Hindlimb muscle (tissue), 1 donor: ENCODE measurements around the gene TSPAN7. TPM values are rescaled to one million over a fixed set of nuclear protein-coding genes. Genes with fewer than 3 reads are reported as not detected.

Experiments
- DNase-seq: peaks from one replicate; pipeline ENCODE4 v3.0.0-alpha.2; 2013
- polyA plus RNA-seq: library from polyadenylated mRNA; unstranded; fragments of 120-200 nt; gene quantifications from one replicate; pipeline ENCODE4 v1.2.1, GENCODE V29; 2013; ENCODE audit not compliant: insufficient read length

Gene TSPAN7, protein sequence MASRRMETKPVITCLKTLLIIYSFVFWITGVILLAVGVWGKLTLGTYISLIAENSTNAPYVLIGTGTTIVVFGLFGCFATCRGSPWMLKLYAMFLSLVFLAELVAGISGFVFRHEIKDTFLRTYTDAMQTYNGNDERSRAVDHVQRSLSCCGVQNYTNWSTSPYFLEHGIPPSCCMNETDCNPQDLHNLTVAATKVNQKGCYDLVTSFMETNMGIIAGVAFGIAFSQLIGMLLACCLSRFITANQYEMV
- polyA plus RNA-seq, result 130 TPM

DNA sequence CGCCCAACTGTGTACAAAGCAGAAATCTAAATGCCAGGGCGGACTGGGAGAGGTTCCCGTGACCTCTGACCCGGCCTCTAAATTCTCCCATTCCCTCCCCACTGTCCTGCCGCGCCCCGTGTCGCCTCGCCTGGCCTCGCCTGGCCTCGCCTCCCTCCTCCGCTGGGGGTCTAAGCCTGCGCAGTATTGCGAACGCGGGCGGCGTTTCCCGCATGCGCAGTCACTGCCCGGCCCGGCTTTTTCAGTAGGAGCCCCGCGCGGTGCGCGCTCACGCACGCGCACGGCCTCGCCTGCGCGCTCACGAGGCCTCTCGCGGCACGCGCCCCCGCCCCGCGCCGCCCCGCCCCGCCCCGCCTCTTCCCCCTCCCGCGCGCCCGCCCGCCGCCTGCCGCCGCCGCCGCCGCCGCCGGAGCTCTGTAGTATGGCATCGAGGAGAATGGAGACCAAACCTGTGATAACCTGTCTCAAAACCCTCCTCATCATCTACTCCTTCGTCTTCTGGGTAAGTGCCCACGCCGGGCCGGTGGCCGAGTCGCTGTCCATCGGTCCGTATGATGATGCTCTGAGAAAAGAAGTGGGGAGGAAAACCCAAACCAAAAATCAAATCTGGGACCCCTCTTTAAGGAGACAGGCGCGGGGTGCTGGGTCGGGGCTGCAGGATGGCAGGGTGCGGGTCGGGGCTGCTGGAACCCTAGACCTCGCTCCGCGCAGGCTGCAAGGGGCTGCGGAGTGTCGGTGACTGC is at the start of gene TSPAN7:
Gene TSPAN7, plus strand, starts transcription at position 417 of the 743 bp plus-strand sequence. Its CDS starts 5 bp downstream, at position 422.
- DNase-seq, result peak; percentile 86

DNA sequence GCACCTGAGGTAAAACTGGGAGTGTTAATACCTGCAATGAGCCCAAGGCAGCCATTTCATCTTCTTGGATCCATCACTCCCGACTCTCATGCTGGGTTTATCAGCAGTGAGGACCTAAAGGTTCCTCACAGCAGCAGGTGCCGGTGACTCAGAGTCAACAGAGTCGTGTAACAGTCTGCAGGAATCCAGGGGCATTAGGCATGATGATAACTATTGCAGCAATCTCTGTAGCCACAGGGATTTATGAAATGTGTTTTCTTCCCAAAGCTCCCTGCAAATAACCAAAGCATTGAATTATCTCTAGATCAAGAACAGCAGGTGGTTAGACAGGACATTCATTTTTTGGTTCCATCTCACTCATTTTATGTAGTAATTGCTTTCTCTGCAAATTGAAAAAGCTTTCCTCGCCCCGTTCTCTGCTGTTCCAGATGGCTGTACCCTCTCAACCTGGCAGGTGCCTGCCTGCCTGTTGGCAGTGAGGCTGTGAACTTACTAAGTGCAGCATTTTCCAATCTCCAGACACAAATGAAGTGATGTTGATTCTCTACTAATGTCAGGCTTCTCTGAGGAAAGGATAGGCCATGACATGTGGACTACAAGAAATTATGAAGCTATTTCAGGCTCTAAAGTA is 48.1 kb upstream of the TSPAN7 start:
- no peak for DNase-seq

DNA sequence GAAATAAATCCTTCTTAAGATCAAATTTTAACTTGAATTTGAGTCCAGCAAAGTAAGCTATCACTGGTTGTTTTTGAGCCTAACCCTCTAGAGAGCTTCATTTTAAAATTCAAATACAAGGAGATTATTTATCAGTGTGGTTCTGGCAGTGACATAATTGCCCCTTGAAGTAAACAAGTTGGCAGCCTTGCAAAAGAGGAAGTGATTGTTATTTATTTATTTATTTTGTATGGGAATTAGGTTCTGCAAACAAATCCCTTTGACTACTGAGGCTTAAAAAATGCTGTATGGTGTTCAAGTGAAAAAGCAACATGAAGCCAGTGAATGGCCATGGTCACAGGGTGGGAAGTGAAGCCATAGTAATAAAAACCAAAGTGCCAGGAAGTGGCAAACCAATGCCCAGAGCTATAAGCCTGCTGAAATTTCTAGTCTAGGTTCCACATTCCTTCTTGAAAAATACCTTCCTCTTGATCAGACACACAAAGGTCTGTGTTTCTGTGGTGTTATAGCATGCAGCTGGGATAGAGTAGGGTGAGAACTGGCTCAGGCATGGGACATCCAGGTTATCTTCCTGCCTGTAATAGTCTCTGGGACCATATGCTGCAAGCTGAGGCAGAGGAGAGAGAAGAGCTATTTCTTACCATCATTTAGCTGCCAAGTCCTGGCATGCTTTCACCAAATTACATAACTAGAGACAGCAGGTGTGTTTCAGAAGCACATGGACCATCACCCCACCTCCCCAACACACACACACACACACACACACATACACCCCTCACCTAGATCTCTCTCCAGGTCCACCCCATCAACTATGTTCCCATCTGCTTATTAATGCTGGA is 47.1 kb upstream of the TSPAN7 start:
- DNase-seq, result no peak

DNA sequence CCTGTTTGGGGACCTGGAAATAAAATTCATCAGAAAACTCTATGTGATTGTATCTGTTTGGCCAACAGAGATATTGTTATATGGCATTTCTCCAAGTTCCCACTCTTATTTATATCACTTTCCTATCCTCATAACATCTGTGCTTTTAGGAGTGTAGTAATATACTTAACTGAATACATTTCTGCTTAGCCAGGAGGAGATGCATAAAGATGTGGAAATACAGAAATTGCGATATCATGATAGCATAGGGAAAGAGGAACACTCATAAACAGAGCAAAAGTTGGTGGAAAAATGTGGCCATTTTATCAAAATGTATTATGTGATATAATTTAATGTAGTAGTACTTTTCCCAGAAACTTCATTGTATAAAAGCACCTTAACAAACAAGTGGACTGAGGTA is 46.1 kb upstream of the TSPAN7 start:
- DNase-seq, result no peak

DNA sequence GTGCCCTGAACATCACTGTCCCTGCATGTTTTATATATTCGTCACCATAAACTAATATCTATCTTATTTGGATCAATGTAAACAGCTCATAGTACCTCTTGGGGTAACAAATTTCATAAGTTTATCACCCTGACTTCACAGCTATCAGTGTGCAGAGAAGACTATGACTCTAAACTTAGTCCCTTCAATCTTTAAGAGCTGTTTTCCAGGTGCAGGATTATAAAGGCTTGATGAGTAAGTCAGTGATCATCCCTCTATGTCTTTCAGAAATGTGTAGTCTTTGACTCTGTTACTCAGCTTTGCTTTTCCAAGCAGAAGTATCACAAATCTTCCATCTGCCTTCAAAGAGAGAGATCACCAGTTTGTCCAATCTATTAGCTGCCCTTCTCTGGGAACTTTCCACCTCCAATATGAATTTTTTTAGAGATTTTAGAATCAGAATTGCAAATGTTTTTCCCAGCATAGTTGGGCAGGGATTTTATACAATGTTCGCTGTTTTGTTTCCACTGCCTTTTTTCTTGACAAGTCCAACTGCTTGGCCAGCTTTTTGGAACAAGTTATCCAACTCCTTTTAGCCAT is 45.1 kb upstream of the TSPAN7 start:
- peak; percentile 13 for DNase-seq

DNA sequence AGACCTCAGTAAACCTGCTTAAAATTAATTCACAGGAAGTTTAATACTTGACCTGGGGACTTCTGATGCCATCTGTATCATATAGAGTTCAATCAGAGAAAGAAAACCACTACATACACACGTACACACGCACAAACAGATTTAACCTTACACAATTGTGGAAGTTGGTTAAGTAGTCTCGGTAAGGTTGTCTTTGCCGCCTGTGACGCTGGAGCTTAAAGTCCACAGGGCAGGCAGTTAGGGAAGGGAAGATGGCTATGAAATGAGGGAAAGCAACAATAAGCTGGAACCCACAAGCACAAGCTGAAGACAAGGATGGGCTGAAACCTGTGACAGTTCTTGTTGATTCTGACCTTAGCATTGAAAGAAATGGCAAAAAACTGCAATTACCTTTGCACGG is 41.7 kb upstream of the TSPAN7 start:
- no peak for DNase-seq

DNA sequence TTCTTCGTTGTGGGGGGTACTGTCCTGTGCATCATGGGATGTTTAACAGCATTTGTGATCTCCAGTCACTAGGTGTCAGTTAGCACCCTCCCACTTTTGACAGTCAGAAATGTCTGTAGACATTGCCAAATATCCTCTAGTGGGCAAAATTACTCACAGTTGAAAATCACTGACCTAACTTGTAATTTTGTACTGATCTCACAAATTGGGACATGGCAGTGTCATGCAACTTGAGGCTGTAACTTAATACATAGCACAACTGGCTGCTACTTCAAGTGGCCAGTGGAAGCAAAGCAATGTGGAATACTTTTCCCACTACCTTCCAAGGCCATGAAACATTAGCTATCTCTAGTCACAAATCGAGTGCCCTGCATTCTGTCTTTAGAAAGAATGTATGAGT is 23.2 kb upstream of the TSPAN7 start:
- no peak for DNase-seq

DNA sequence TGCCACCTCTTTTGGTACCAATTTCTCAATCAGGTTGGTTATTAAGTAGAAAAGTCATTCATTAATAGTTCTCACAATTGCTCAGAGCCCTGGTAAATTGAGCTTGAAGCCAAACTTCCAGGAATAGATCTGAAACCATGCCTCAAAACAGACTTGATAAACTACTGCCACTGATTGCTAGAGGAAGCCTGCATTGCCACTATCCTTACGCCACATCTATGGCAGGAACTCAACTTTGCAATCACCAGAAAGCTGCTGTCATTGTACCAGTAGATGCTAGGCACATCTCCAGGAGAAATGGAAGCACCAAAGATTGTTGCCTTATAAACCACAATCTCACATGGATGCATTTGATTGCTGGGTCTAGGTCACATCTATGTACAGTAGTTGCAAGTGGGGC is 21.6 kb upstream of the TSPAN7 start:
- no peak for DNase-seq

DNA sequence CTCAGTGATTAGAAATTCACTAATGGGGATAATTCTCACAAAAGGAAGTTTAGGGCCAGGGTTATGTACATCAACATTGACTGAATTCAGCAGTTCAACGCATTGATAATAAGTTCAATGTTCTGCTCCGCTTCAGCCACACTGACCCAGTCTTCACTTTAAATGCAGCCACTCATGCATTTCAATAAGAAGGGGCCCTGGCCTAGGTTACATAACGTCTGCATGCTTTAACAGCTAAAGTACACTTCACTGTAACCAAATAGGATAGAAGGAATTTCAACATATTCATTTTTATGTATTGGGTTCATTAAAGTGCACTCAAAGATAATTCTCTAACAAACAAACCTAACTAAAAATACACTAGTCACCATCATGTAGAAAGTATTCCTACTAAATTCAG is 12.8 kb upstream of the TSPAN7 start:
- DNase-seq, result no peak

DNA sequence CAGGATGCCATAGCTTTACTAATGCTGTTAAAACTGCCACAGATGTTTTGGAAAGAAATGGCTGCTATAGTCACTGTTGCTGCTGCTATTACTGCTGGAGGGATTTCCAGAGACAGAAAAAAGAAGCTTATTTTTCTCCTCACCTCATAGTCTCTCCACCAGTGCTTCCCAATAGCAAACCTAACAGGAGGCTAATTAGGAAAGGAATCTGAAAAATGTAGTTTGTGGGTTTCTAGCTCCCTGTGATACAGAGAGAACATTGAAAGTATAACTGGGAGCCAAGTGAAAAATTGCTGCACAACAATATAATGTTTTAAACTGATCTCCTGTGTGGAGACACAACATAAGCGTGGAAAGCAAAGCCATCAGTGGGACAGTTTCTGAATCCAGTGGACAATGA is 8.6 kb upstream of the TSPAN7 start:
- DNase-seq, result no peak

DNA sequence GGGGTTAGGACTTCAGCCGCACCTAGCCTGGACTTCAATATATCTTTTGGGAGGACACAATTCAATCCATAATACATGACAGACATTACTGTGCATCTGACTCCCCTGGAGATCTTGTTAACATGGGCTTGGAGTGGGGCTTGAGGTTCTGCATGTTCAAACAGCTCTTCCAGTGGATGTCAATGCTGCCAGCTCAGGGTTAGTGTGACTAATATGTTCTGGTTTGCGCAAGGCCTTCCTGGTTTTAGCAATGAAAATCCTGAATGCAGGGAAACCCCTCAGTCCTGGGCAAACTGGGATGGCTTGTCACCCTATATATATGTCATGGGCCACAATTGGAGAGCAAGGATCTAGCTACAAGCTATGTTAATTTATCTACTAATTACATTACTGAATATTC is 2.7 kb upstream of the TSPAN7 start:
- DNase-seq, result no peak

DNA sequence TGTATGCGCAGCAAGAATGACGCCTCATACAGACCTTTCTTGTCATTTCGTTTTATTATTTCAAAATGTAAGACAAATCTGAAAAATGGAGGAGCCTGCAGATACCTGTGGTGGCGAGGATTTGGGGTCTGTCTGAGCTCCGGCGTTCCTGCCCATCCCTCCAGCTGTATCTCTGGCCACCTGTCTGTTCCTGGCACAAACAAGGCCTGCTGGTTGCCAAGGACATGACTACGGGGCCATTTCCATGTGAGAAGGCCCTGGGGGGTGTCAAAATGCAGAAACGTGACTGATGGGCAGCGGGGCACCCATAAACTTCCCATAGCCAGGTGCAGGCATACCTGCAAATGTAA is 591 bp upstream of the TSPAN7 start:
- no peak for DNase-seq

DNA sequence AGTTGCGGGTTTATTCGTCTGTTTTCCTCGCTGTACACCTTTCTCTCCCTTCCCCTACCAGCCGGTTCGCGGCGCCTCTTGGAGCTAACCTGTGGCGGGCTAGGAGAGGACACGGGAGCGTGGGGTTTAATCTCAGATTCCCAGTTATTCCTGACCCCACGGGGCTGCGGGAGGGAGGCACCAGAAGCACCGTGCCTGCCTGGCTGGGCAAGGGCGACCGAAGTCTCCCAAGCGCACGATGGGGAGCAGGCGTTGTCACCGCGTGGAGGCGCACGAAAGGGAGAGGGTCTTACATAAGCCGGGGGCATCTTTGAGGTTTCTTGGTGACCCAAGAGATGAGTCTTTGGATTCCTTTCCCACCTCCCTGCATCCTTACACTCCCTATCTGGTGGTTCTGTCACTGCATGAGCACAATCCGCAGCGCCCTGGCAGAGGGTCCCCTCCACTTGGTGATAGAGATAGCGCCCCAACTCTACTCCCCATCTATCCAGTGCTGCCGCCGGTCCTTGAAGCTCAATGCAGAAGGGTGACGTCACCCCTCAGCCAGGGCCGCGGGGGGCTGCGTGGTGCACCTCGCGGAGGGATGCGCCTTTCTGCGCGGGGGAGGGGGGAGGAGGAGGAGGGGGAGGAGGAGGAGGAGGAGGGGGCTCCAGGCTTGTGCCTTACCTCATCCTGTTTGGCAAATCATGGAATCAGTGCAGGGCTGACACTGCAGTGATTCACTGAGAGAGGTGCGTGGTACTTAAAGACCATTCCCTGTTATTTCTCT is 793 bp downstream of the TSPAN7 start:
- DNase-seq, result no peak

DNA sequence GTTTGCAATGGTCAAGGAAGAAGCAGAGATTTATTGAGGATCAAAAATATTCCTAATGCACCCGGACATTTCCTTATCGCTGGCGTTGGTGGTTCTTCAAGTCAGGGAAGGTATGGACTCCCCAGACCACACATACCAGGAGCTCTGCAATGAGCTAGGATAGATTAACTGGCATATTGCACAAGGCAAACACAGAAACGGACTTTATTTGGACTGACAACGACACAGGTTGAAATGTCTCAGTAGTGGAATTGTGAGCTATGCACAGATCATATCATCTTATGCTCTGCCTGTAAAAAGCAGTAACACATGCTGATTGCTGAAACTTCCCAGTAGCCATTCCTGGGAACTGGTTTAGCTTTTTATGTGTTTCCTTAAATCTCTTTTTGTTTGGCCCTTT is 1.7 kb downstream of the TSPAN7 start:
- DNase-seq, result no peak

DNA sequence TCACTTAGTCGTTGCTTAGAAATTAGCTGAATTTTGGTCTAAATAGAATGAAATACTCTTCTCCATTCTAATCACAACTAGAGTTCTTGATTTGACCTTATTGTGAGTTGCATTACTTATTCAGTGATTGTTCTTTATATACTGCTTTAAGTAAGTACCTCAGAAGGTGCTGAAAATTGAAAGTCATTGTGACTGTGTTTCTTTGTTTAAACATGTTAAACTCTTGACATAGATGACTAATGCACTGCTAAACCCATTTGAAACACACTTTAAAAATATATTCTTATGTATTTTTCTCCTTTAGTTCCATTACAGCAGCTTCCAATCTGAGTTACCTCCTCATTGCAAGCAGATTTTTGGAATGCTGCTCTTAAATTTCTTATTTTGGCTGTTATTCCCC is 9.1 kb downstream of the TSPAN7 start:
- no peak for DNase-seq

DNA sequence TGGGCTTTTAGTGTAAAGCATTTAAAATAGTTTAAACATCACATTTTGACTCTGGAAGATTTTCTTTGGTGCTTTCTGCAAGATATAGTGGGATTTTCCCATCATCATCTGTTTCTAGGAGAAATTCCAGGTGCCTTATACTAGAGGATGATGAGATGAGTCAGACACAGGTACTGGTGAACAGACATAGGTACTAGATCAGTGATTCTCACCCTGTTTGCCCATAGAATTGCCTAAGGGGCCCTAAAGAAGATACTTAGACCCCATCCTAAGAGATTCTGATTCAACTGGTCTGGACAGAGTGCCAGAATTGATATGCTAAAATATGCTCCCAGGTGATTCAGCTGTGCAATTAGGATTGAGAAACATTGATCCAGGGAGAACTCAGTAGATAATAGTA is 9.7 kb downstream of the TSPAN7 start:
- no peak for DNase-seq

DNA sequence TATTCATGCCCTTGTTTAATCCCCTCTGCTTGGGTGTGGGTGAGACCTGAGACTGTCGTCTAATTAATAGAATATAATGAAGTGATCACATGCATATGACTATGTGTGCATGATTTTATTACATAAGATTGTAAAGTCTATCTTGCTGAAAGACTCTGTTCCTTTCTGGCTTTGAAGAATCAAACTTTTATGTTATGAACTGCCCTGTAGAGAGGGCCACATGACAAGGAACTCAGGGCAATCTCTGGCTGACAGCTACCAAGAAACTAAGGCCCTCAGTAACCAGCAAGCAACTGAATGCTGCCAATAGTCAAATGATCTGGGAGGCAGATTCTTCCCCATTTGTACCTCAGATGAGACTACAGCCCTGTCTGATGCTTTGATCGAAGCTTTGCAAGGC is 13.5 kb downstream of the TSPAN7 start:
- no peak for DNase-seq

DNA sequence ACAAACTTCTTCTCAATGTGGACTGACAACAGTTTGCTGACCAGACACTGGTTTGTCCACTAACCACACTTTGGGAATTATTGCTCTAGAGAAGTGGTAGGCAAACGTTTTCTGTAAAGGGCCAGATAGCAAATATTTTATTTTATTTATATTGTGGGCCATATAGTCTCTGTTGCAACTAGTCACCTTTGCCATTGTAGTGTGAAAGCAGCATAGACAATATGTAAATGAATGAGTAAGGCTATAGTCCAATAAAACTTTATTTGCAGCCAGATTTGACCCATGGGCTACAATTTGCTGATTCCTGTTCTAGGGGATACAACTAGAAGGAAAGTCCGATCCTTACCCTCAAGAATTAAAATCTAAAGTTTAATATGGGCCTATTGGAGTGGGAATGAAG is 14.5 kb downstream of the TSPAN7 start:
- DNase-seq, result no peak

DNA sequence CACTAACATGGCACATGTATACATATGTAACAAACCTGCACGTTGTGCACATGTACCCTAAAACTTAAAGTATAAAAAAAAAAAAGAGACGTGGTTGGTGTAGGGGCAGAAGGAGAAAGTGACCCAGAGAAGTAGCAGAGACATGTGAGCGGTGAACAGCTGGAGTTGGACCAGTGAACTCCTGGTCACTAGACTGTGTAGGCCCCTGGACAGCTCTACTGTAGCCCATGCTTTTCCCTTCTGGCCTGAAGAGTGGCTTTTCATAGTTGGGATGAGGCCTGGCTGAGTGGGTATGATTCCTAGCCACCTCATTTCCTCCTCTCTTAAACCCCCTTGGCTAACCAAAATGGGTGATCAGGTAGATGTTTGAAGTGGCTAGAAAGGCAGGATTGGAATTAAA is 16.4 kb downstream of the TSPAN7 start:
- DNase-seq, result no peak

DNA sequence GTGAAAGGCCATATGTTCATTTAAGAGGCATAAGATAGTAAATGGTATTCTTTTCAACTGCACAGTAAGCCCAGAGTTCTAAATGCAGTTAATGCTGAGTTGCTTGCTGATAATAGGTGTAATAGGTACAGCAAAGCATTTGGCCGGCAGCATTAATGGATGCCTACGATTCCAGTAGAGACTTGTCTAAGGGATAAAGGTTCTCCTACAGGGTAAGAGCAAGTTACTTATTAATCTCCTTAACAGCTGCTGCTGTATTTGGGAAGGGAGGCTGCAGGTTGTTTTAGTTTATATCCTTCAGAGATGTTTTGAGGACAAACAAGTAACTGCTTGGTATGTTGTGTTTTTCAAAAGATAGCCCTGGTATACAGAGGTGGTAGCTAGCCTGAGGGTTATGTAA is 16.8 kb downstream of the TSPAN7 start:
- no peak for DNase-seq

DNA sequence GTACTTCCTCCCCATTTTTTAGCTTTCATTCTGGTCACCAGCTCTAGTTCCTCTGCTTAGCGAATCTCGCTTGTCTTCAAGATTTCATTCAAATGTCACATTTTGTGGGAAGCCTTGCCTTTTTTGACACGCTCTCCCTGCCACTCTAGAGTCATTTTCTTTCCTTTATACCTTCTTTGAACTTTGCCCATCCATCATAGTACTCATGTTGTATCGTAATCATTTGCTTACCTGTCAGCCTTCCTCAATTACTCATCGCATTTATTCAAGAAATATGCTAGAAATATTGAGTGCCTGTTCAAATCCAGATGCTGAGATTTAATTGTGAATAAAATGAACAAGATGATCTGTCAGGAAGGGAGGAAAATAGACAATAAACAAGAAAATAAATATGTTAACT is 21.8 kb downstream of the TSPAN7 start:
- DNase-seq, result no peak

DNA sequence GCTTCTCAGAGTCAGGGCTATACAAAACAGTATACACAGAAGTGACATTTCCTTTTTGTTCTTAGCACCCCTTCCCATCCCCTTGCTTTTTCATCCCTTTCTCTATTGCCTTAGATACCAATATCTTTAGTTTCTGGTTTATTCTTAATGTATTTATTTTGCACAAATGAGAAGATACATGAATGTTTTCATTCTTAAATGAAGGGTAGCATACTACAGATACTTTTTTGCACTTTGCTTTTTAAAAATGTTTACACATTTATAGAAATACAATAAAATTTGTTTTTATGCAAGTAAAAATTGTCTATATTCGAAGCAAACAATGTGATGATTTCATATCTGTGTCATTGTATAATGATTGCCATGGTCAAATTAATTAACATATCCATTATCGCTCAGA is 33.1 kb downstream of the TSPAN7 start:
- no peak for DNase-seq
